Measurements from ENCODE around the gene ACCS. TPM values are rescaled to one million over a fixed set of nuclear protein-coding genes. Genes with fewer than 3 reads are reported as not detected.

ACCS gene
- total and polyA plus RNA-seq, 4 donors: 6.4 to 66.9 (median 28.1) TPM

DNA sequence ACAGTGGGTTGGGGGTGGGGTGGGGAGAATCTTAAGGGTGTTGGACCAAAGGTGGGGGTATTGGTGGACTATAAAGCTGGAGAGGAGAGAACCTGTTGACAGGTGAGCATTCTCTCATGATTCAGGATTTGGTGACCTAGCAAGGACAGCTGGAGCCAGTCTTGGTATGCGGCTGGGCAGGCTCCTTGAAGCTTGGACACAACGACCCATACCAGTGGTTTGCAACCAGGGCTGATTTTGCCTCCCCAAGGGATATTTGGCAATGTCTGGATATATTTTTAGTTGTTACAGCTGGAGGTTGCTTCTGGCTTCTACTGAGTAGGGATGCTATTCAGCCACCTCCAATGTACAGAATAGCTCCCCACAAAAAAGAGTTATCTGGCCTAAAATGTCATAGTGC, 35.0 kb downstream of the ACCS start:
- Histone ChIP-seq H3K27me3 (ENCODE audit: control insufficient read depth in 3 of 3, insufficient read depth in 3 of 3, low read length in 2 of 3) (no peaks in the 10 kb centered on the region), H3K4me3 (no peak overlapping the region), H3K27ac (ENCODE audit: low read depth in 1 of 2, low read length in 1 of 2) (no peak overlapping the region), H3K4me1 (ENCODE audit: control insufficient read depth in 5 of 5, insufficient read depth in 5 of 5, low read length in 5 of 5) (peaks cover 0 to 8% (median 3%) of the 10 kb centered on the region in 5 donors), H3K9ac (ENCODE audit: insufficient read depth in 1 of 2, low read length in 2 of 2) (no peak overlapping the region), H3K9me3 (ENCODE audit: control insufficient read depth in 4 of 4, insufficient read depth in 3 of 4, low read length in 3 of 4) (no peaks in the 10 kb centered on the region), H3K36me3 (ENCODE audit: control insufficient read depth in 4 of 4, insufficient read depth in 4 of 4, low read length in 4 of 4) (no peaks in the 10 kb centered on the region)
- no peak for ATAC-seq (ENCODE audit: insufficient read depth, low FRiP score)
- TF ChIP-seq, protein P1, sequence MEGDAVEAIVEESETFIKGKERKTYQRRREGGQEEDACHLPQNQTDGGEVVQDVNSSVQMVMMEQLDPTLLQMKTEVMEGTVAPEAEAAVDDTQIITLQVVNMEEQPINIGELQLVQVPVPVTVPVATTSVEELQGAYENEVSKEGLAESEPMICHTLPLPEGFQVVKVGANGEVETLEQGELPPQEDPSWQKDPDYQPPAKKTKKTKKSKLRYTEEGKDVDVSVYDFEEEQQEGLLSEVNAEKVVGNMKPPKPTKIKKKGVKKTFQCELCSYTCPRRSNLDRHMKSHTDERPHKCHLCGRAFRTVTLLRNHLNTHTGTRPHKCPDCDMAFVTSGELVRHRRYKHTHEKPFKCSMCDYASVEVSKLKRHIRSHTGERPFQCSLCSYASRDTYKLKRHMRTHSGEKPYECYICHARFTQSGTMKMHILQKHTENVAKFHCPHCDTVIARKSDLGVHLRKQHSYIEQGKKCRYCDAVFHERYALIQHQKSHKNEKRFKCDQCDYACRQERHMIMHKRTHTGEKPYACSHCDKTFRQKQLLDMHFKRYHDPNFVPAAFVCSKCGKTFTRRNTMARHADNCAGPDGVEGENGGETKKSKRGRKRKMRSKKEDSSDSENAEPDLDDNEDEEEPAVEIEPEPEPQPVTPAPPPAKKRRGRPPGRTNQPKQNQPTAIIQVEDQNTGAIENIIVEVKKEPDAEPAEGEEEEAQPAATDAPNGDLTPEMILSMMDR (IDR thresholded peaks at IDR 0.05; ENCODE audit: control extremely low read depth, extremely low read depth): no peak
- no peak for DNase-seq
- 89 to 90% methylated on average over 2 of the region's 2 CpGs for WGBS, 2 donors

GRCh38 chr11:44104481-44105294, 38.6 kb downstream of the ACCS start:
- H3K36me3 ChIP-seq (ENCODE audit: control insufficient read depth in 4 of 4, insufficient read depth in 4 of 4, low read length in 4 of 4): peaks cover 7 to 12% (median 8%) of the 10 kb centered on the region in 4 donors
- no peaks in the 10 kb centered on the region for H3K9me3 ChIP-seq (ENCODE audit: control insufficient read depth in 4 of 4, insufficient read depth in 3 of 4, low read length in 3 of 4)
- DNase-seq (no peak), ATAC-seq (ENCODE audit: insufficient read depth, low FRiP score) (no peak)
- no peak overlapping the region for H3K4me3 ChIP-seq
- TF ChIP-seq, protein P1 (IDR thresholded peaks at IDR 0.05; ENCODE audit: control extremely low read depth, extremely low read depth): no peak
- no peak overlapping the region for H3K27ac ChIP-seq (ENCODE audit: low read depth in 1 of 2, low read length in 1 of 2)
- peaks cover 0 to 3% (median 0%) of the 10 kb centered on the region in 5 donors for H3K4me1 ChIP-seq (ENCODE audit: control insufficient read depth in 5 of 5, insufficient read depth in 5 of 5, low read length in 5 of 5)
- H3K27me3 ChIP-seq (ENCODE audit: control insufficient read depth in 3 of 3, insufficient read depth in 3 of 3, low read length in 2 of 3): no peaks in the 10 kb centered on the region
- 60 to 77% methylated on average over 5 of the region's 5 CpGs for WGBS, 2 donors
- no peak overlapping the region for H3K9ac ChIP-seq (ENCODE audit: insufficient read depth in 1 of 2, low read length in 2 of 2)

DNA sequence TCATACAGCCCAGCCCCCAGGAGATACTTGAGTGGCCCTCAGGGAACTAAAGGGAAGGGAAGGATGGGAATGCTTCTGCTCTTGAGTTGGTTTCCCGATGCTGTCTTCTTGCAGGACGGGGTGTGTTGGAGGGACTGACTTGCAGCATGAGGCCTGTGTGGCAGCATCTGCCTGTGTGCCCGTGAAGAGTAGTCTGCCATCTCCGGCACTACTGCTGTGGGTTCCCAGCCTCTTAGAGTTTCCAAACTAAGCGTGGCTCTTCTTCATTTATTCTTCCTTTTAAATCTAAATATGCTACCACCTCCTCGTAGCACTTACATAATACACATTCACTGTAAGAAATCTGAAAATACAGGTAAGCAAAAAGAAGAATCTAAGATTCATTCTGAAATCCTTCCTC, 42.2 kb downstream of the ACCS start:
- DNase-seq (no peak), ATAC-seq (ENCODE audit: insufficient read depth, low FRiP score) (no peak)
- Histone ChIP-seq H3K36me3 (ENCODE audit: control insufficient read depth in 4 of 4, insufficient read depth in 4 of 4, low read length in 4 of 4) (peaks cover 8 to 15% (median 12%) of the 10 kb centered on the region in 4 donors), H3K9me3 (ENCODE audit: control insufficient read depth in 4 of 4, insufficient read depth in 3 of 4, low read length in 3 of 4) (no peaks in the 10 kb centered on the region), H3K9ac (ENCODE audit: insufficient read depth in 1 of 2, low read length in 2 of 2) (no peak overlapping the region), H3K27me3 (ENCODE audit: control insufficient read depth in 3 of 3, insufficient read depth in 3 of 3, low read length in 2 of 3) (no peaks in the 10 kb centered on the region), H3K4me3 (no peak overlapping the region), H3K4me1 (ENCODE audit: control insufficient read depth in 5 of 5, insufficient read depth in 5 of 5, low read length in 5 of 5) (peaks cover 0 to 11% (median 0%) of the 10 kb centered on the region in 5 donors), H3K27ac (ENCODE audit: low read depth in 1 of 2, low read length in 1 of 2) (no peak overlapping the region)
- TF ChIP-seq, protein P1 (IDR thresholded peaks at IDR 0.05; ENCODE audit: control extremely low read depth, extremely low read depth): no peak
- WGBS, 2 donors: 87 to 93% methylated on average over 6 of the region's 6 CpGs
